Type B pancreatic cell (in vitro differentiated cells): ENCODE data around the gene ITCH. TPM values are rescaled to one million over a fixed set of nuclear protein-coding genes. Genes with fewer than 3 reads are reported as not detected.
A peak's percentile ranks its signal among the peaks of the same experiment; 100 is the strongest.
"Not testable (repeated sequence)": the region's sequence is repeated elsewhere in the genome, so short reads cannot be mapped to it uniquely, and the experiment has no call there.

Experiments used
- DNase-seq: peaks from one replicate; pipeline ENCODE4 v3.0.0; 2021; ENCODE audit warnings: mixed read lengths; ENCODE audit not compliant: unreplicated experiment; ENCODE audit errors: extremely low spot score
- H3K27ac Mint-ChIP-seq: 2 replicates; pipeline ENCODE4 v1.8.0; 2021; ENCODE audit warnings: mild to moderate bottlenecking, mixed read lengths
- H3K27me3 Mint-ChIP-seq: 2 replicates; pipeline ENCODE4 v1.8.0; 2021; ENCODE audit warnings: mixed read lengths
- H3K36me3 Mint-ChIP-seq: 2 replicates; pipeline ENCODE4 v1.8.0; 2021; ENCODE audit warnings: mixed read lengths
- H3K4me1 Mint-ChIP-seq: one replicate; pipeline ENCODE4 v1.8.0; 2021; ENCODE audit warnings: mixed read lengths; ENCODE audit not compliant: unreplicated experiment
- H3K4me3 Mint-ChIP-seq: 2 replicates; pipeline ENCODE4 v1.8.0; 2021; ENCODE audit warnings: mild to moderate bottlenecking, mixed read lengths
- H3K9me3 Mint-ChIP-seq: 2 replicates; pipeline ENCODE4 v1.8.0; 2021; ENCODE audit warnings: mixed read lengths
- CTCF ChIP-seq: fragments of 200-600 bp; sonication (generic); conservative IDR thresholded peaks from 2 replicates; pipeline ENCODE4 v1.5.0; 2021; ENCODE audit warnings: antibody characterized with exemption, mild to moderate bottlenecking
- total RNA-seq: library from RNA; stranded (reverse); gene quantifications from 2 replicates; pipeline ENCODE4 v1.2.1, GENCODE V29; 2021; ENCODE audit warnings: low replicate concordance

Gene ITCH
- total RNA-seq, 1 donor from 2014 or later, result 77.2 TPM

- H3K36me3 Mint-ChIP-seq, result peaks cover 34% of the 10 kb centered on the region
- H3K27me3 Mint-ChIP-seq, result no peaks in the 10 kb centered on the region
- peak overlapping the region; percentile 9 for H3K27ac Mint-ChIP-seq
Observed at GRCh38 chr20:34389954-34390555, 27.0 kb downstream of the ITCH start.

GRCh38 chr20:34396408-34396807 lies 33.3 kb downstream of the ITCH start:
- no peaks in the 10 kb centered on the region for H3K27me3 Mint-ChIP-seq
- H3K36me3 Mint-ChIP-seq, result peaks cover 41% of the 10 kb centered on the region
- no peaks in the 10 kb centered on the region for H3K9me3 Mint-ChIP-seq
- H3K27ac Mint-ChIP-seq, result no peak overlapping the region
- no peak for DNase-seq
- peaks cover 5% of the 10 kb centered on the region for H3K4me1 Mint-ChIP-seq
- H3K4me3 Mint-ChIP-seq, result no peak overlapping the region
- TF ChIP-seq CTCF, result no peak

More at GRCh38 chr20:34389954-34390555, 27.0 kb downstream of the ITCH start:
- Mint-ChIP-seq H3K9me3 (no peaks in the 10 kb centered on the region), H3K4me3 (no peak overlapping the region), H3K4me1 (peaks cover 34% of the 10 kb centered on the region)
- no peak for DNase-seq
- TF ChIP-seq CTCF, result no peak

GRCh38 chr20:34397096-34397495 lies 34.0 kb downstream of the ITCH start:
- Mint-ChIP-seq H3K27ac (no peak overlapping the region), H3K36me3 (peaks cover 42% of the 10 kb centered on the region), H3K9me3 (no peaks in the 10 kb centered on the region), H3K4me3 (no peak overlapping the region), H3K4me1 (peaks cover 9% of the 10 kb centered on the region), H3K27me3 (no peaks in the 10 kb centered on the region)
- DNase-seq, result no peak
- TF ChIP-seq CTCF, result no peak

GRCh38 chr20:34400776-34401175 lies 37.7 kb downstream of the ITCH start:
- DNase-seq, H3K4me3 Mint-ChIP-seq, H3K27ac Mint-ChIP-seq, H3K27me3 Mint-ChIP-seq, H3K9me3 Mint-ChIP-seq: not testable (repeated sequence)
- peaks cover 21% of the 10 kb centered on the region for H3K4me1 Mint-ChIP-seq
- peaks cover 29% of the 10 kb centered on the region for H3K36me3 Mint-ChIP-seq

GRCh38 chr20:34401741-34402455 lies 38.8 kb downstream of the ITCH start:
- no peaks in the 10 kb centered on the region for H3K27me3 Mint-ChIP-seq
- no peak overlapping the region for H3K4me3 Mint-ChIP-seq
- peaks cover 21% of the 10 kb centered on the region for H3K4me1 Mint-ChIP-seq
- H3K36me3 Mint-ChIP-seq, result peaks cover 21% of the 10 kb centered on the region
- no peaks in the 10 kb centered on the region for H3K9me3 Mint-ChIP-seq
- DNase-seq, result no peak
- TF ChIP-seq CTCF, result no peak
- H3K27ac Mint-ChIP-seq, result no peak overlapping the region

- TF ChIP-seq CTCF, result no peak
- Mint-ChIP-seq H3K4me1 (peaks cover 21% of the 10 kb centered on the region), H3K27me3 (no peaks in the 10 kb centered on the region), H3K27ac (no peak overlapping the region), H3K9me3 (no peaks in the 10 kb centered on the region), H3K36me3 (peaks cover 18% of the 10 kb centered on the region), H3K4me3 (no peak overlapping the region)
- no peak for DNase-seq
Observed at GRCh38 chr20:34402461-34402860, 39.4 kb downstream of the ITCH start.
